HG02588 (cell line): ENCODE data around the gene ACTR3C.
"Not testable (repeated sequence)": the region's sequence is repeated elsewhere in the genome, so short reads cannot be mapped to it uniquely, and the experiment has no call there.

Experiments used
- ATAC-seq: cut with Tn5 transposase; IDR thresholded peaks from one replicate; pipeline ENCODE4 v1.9.1; 2021; ENCODE audit warnings: mild to moderate bottlenecking, moderate library complexity; ENCODE audit not compliant: unreplicated experiment

Gene ACTR3C

GRCh38 chr7:150337179-150337578 lies 13.8 kb upstream of the ACTR3C start:
- ATAC-seq = no peak

GRCh38 chr7:150336746-150337145 lies 13.4 kb upstream of the ACTR3C start:
- no peak for ATAC-seq

- no peak for ATAC-seq
These were observed 12.4 kb upstream of the ACTR3C start for GRCh38 chr7:150335774-150336112.

DNA sequence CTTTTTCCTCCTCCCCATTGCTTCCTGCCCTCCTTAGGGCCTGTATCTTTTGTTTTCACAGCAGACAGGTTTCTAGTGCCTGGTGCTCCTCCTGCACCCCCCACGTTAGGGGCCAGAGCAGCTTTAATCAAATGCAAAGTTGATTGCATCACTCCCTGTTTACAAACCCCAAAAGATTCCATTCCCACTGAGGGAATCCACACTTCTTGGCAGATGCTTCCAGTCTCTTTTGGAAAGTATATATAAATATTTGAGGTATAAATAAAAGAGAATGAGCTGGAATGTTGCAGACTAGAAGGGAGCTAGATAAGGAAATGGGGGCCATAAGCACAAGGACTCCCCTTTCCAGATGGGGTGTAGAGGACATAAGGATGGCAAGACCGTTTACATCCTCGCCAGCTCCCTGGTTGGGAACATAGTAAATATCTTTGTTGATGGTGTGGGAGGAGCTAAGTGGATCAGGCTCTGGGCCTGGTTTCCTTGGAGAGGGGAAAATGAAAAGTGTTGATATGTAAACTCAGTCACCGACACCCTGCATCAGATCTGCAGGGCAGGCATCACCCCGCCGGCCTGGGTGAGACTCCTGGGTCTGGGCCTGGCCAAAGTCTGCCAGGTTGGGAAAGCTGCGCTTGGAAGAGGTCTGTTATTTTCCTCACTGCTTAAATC lies 11.9 kb upstream of the ACTR3C start:
- ATAC-seq = no peak

GRCh38 chr7:150334108-150334507 lies 10.8 kb upstream of the ACTR3C start:
- ATAC-seq = no peak

DNA sequence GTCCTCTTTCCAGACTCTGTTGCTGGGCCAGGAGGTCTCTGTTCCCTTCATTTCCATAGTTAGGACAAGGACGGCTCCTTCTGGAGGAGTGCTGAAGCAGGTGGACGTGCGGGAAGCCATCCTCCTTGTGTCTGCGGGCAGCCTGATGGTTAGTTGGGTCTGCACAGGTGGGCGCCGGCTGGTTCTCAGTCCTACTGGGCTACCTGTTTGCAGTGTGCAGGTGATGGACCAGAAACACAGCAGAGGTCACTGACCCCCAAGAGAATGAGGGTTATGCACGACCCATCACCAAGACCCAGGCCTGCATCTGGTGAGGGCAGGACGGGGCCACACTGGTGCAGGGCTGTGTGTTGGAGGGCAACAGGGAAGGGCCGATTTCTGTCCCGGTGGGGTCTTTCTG lies 10.3 kb upstream of the ACTR3C start:
- no peak for ATAC-seq

DNA sequence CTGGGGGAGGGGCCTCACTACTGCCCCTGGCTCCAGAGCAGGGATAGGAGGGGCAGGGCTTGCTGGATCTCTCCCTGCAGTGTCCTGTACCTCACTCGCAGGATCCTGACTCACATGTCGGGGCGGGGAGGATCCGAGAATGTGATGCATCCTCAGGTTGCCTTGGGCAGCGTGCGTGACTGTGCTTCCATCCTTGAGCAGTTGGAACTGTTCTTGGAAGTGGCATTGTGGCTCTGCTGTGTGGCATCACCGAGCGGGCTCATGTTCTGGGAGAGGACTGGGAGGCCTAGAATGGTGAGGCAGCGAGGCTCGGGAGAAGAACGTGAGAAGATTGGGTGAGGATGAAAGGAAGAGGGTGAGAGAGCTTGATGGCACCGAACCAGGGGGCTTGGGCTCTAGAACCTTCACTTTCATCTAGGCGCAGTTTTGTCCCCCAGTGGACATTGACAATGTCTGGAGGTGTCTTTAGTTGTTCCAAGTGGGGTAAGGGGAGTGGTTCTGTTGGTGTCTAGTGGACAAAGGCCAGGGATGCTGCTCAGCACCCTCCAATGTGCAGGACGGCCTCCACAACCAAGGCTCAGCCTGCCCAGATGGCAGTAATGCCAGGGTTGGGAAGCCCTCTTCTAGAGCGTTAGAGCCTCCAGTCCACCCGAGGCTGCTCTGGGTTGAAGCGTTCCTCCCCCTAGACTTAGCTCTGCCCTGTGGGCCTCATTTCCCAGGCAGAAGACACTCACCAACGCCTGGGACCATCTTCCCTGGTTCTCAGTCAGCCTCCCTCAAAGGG lies 9.7 kb upstream of the ACTR3C start:
- no peak for ATAC-seq

GRCh38 chr7:150330211-150330885 lies 7.0 kb upstream of the ACTR3C start:
- ATAC-seq = no peak

- ATAC-seq = no peak
These were observed 6.2 kb upstream of the ACTR3C start for GRCh38 chr7:150329331-150330120.

DNA sequence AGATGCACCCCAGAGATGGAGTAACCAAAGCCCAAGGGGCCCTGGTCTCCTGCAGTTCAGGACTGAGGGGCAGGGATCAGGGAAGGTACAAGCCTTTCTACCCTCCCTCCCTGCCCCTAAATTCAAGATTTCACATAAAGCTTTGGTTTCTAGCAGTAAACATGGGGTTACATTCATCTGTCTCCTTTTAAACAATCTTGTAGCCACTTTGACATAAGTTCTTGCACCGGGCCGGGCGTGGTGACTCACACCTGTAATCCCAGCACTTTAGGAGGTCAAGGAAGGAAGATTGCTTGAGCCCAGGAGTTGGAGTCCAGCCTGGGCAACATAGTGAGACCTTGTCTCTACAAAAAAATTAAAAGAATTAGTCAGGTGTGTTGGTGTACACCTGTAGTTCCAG lies 4.0 kb upstream of the ACTR3C start:
- ATAC-seq = no peak

DNA sequence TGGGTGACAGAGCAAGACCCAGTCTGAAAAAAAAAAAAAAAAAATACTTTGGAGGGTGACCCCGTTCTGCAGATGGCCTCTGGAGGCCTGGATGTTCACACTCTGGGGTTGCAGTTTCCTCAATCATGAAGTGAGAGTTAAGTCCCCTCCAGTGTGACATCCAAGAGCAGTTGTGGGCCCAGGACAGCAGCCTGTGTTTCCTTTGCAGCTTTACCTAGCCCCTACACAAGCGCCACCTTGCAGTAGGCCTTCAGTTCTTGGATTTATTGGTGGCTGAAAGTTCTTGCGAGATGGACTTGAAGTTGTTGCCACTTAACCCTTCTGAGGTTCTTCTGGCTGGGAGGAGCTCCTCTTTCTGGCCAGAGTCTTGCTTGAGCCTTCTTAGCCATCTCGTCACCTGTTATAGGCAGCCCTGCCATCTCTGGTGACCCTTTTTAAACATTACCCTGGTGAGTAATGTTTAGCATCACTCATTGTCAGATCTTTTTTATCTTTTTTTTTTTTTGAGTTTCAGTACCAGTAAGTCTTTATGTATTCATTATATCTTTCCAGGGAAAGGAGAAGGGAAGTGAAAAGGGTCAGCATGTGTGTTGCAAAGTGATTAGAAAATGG lies 3.4 kb upstream of the ACTR3C start:
- ATAC-seq = no peak

DNA sequence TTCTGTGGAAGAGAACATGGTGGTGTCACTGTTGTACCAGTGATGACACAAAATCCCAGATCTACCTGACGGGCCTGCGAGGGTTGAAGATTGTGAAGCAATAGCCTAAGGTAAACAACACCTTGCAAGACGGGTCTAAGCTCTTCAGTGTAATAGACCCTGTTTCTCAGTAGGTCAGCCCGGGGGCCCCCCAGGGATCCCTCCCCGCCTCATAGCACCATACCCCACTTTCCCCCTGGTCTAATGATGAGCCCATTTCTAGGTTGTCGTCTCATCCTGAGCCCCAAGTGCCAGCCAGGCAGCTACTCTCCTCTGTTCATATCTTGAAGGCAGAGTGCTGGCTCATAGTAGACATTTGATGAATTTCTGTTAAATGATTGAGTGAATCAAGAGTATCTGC lies 2.6 kb upstream of the ACTR3C start:
- no peak for ATAC-seq

DNA sequence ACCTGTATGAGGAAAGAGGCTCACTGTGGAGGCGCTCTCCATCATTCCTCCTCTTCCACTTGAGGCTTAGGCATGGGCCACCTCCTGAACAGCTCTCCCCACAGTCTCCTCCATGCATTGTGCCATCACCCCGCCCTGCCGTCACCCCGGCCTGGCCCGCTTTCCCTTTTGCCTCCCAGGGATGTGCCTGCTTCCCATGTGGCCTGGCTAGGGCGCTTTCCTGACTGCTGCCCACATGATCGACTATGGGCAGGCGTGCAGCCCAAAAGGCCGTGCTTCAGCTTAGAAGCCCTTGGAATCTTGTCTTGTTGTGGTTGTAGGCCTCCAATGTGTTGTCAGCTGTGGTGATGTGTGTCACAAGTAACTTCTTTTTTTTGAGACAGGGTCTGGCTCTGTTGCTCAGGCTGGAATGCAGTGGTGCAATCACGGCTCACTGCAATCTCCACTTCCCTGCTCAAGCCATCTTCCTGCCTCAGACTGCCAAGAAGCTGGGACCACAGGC lies 1.8 kb upstream of the ACTR3C start:
- ATAC-seq = no peak

- ATAC-seq = no peak
These were observed 1.1 kb upstream of the ACTR3C start for GRCh38 chr7:150324373-150324961.

- ATAC-seq = peak; percentile 7
These were observed 482 bp upstream of the ACTR3C start for GRCh38 chr7:150323682-150324372.

GRCh38 chr7:150322114-150322832 lies 1.1 kb downstream of the ACTR3C start:
- no peak for ATAC-seq

- no peak for ATAC-seq
These were observed 1.6 kb downstream of the ACTR3C start for GRCh38 chr7:150321788-150322113.

DNA sequence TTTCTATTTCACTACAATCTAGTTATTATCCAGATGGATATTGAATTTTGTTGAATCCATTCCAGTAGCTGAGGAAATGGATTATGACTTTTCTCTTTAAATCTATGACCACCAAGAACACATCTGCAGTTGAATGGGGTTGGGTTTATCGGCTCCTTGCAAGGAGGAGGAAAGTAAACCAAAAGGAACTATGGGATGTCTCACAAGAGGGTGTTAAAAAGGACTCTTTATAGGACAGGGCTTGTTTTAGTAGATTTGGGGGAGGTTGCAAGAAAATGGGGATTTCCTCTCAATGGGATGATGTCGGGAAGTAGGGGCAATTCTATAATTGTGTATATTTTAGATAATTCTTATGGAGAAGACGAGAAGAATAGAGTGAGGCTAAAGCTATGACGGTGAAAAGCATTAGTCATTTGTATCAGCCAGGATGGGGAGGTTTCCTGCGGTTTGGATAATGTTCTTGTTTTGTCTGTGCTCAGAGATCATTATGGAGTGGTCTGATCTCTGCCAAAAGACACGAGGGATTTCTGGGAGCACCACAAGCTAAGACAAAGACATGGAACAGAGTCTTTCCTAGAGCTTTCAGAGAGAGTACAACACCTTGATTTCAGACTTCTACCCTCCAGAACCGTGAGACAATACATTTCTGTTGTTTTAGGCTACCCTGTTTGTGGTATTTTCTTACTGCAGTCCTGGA lies 5.4 kb downstream of the ACTR3C start:
- ATAC-seq = no peak

- not testable (repeated sequence) for ATAC-seq
These were observed 6.4 kb downstream of the ACTR3C start for GRCh38 chr7:150316987-150317386.
